SKM-1 treated with dmso at 0.1 percent for 144 hours (cell line): ENCODE results near the gene CADM2.
A peak's percentile ranks its signal among the peaks of the same experiment; 100 is the strongest.

Experiments used
- DNase-seq: peaks from one replicate; lab custom pipeline; 2025; ENCODE audit not compliant: unreplicated experiment; lab: John Stamatoyannopoulos, UW

CADM2 gene

DNA sequence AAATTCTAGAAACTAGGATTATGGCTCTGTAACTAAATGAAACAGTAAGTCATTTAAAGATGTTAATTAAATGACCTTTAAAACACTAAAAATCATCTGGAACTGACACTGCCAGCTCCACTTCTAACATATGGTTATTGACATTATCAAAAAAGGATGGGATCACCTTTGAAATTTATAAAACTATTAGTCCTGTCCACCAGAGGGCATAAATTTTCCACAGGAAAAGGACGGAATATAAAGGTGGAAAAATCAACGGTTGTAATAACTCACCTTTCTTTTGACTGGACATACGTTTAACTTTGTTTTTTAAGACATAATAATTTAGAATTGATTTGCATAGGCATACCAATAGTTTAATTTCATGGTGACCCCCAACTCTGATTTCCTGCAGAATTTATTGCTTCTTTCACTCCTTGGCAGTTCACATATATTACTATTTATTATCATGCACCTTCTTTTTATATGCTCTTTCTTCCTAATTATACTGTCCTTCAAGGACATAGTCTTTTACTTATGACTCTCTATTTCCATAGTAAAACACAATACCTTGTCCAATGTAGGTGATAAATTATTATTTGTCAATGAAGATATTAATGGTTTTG is 345.7 kb downstream of the CADM2 start:
- no peak for DNase-seq

DNA sequence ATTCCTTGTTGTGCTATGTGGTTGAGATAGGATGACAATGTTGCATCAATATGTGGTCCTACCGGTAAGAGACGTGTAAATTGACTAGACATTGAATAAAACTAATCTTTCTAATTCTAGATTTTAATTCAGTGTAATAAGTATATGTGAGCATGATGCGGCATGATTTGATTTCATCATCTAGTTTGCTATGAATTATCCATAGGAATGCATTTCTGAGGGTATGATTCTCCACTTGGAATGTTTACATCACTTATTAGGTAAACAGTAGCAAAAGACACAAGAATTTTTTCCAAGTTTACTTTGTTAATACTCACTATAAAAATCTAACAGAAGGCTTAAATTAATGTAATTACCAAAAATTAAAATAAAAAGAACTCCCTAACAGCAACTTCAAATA is 353.5 kb downstream of the CADM2 start:
- DNase-seq: no peak

DNA sequence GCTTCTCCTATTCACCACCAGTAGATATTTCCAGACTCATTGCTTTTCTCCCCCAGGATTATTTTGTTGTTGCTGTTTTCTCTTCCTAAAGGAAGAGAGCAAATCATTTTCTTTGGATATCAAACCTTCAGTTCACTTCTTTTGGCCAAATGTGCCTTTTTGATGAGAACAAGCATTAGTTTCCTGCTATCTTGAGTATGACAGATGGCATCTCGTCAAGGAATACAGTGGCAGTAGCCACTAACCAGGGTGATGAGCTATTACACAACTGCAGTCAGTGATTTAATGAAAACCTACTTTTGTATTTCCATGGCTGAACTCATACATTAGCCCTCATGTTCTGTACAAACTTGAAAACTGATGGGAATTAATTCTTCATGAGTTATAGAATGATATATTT is 354.6 kb downstream of the CADM2 start:
- DNase-seq: no peak

DNA sequence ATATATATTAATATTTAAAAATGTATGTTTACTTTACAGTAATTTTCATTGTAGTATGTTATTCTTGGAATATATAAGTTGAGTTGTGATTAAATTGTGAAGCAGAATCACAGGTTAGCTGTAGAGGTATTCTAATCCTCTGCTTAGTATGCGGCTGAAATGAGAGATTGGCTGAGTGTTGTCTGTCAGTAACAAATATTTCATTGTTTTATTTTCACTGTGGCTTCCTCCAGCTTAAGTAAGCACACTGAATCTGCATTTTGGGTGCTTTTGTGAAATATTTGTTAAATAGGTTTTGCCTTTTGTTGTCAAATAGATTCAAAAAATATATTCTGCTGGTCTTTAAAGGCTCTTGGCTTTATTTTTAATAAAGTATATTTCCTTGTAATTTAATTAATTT is 357.5 kb downstream of the CADM2 start:
- DNase-seq: no peak

DNA sequence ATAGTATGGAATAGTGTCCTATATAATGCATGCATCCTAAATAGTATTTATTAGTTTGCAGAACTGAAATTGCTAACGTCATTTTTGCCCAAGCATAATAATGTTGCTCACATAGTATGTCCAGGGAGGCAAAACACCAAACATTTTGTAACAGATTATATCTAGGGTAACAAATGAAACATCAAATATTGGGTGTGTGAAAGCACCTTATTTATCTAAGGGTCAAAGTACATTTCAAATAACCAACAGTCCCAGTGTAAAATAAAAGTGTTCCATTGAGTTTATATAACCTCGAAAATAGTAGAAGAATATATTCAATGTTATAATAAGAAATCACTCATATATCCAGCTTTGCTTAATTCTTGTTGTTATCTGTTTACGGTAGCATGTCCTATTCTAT is 363.1 kb downstream of the CADM2 start:
- DNase-seq: no peak

DNA sequence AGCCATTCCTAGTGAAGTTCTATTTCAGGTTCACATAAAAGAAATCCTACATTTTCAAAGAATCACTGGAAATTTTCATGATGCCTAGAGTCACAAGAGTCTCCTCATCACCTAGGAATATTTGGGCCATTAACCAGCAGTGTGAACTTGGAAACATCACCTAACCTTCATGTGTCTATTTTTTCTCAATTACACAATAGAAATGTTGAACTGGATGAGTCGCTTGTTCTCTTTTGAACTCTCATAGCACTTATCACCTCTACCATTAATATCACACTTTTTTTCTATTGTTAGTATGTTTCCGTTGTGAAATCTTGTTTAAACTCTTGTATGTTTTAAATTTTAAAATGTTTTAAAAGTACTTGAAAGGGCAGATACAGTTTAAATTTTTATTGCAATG is 371.3 kb downstream of the CADM2 start:
- DNase-seq: no peak

DNA sequence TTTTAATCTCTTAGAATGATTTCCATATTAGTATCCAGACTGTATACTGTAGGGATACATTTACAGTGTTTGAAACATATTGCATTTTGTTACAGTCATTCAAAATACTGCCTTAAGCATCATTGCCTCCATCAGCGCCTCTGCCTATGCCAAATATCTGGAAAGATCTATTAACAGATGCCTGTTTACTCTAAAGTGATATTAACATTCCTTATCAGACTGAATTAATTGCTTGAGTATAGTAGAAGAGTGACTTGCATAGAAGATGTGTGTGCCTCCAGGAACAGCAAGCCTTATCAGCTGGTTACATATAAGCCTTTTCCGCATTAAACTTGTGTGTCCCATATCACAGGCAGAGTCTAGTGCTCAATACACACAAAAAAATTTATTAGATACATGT is 379.1 kb downstream of the CADM2 start:
- no peak for DNase-seq

DNA sequence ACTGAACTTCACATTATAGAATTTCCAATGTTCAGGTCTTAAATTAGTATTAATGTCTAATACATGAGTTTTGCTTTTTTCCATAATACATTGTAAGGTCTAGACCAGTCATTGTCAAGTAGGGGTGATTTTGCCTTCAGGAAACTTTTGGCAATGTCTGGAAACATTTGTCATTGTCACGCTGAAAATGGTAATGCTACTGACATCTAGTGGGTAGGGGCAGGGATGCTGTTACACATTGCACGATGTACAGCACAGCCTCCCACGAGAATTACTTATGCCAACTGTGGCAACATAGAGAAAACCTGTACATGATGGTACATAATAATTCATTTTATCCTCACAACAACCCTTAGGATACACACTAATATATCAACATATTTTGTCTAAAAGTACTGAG is 384.1 kb downstream of the CADM2 start:
- DNase-seq: peak; percentile 40

DNA sequence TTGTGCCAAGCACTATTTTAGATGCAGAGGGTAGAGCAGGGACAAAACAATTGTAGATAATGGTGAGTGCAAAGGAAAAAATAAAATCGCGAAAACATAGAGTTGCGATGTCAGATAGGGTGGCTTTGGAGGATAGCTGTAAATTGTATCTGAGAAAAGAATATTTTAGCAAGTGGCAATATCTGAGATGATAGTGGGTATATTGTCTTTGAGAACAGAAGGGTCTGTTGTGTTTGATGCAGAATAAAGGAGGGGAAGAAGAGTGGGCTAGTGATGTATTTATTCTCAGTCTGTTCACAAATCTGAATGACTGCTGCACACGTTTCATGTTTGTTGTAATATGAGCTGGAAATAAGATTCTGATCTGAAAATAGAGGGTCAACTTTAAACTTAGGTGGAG is 396.8 kb downstream of the CADM2 start:
- no peak for DNase-seq

DNA sequence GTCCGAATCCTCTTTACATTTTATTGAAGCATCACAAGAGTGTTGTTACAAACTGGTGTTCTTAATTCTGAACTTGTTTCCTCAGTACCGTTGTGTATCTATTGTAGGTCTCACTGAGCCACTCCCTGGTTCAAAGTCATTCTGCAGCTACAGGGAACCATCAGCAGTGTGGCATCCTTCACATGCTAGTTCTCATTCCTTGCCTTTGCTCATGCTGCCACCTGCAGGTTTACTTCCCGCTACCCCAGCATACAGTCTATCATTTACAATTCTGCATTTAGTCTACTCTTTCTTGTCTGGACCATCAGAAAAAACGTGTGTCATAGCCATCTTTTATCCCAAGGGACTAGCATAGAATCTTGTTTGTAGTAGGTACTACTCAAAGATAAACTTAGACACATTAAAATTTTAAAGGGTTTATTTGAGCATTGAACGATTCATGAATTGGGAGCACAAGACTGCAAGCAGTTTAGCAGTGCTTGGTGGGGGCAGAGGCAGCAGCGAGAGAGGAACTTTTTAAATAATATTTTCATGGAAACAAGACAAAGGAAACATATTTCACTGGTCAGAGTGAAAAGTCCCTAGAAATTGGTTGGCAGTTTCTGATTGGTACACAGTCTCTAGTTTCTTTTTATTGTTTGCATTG is 402.1 kb downstream of the CADM2 start:
- DNase-seq: peak; percentile 64

DNA sequence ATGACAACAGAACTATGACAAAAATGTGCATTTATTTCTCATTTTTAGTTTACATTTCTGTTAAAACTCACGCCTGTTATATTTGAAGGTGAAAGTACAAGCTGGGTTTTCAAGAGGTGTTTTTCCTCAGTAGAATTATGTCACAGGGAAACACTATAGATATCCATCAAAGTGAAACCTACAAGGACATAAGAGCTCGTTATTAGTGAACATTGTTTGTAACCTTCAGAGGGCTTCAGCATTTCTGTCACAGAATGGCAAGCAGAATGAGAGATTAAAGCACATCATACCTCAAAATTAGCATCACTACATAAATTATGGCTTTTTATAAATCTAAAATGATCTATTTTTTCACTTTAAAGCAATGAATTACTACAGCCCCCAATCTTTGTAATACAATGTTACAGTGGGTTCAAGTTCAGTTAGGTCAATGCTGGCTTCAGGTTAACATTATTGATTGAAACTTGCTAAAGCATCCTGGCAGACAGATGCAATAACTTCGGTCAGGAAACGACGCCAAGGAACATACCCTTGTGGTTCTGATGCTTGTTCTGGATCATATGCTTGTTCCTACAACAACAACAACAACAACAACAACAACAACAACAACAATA is 405.6 kb downstream of the CADM2 start:
- DNase-seq: no peak

DNA sequence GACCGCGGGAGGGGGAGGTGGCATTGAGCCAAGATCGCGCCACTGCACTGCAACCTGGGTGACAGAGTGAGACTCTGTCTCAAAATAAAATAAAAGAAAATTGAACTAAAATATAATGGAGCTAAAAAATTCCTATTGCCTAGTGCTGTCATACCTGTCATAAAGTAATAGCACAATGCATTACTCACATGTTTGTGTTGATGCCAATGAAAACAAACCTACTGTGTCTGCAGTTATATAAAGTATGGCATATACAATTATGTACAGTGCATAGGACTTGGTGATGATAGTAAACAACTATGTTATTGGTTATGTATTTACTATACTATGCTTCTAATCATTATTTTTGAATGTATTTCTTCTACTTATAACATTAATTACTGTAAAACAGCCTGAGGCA is 411.6 kb downstream of the CADM2 start:
- DNase-seq: no peak

DNA sequence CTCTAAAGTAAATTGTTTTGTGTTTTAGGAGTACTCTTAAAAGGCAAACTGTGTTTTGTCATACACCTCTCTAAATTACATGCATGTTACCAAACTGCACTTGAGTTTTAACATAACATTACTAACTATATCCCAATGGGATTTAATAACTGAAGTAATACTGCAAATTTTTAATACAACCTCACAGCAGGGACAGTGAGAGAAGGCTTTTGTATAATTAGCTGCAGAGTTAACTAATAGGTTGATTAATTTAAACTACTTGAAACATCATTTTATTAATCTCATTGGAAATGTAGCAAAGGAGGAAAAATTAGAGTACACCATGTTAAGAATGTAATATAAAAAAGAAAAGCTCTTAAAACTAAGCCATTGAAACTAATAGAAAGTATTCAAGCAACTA is 417.3 kb downstream of the CADM2 start:
- no peak for DNase-seq

DNA sequence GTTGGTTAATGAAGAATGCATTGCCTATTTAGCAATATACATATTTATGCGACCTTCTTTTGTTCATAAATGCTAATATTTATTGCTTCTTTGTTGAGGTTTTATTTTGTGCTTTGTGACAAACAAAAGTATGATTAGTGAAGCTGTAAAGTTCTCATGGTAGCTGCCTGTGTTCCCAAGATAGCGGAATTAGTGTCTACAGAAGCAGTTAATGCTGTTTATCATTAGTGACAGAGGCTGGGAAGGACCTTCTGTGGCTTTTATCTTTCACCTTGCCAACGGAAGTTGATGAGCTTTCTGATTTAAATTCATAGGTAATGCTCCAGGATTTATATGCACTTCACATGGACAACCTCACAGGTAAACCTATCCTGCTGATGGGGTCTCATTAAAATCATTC is 418.3 kb downstream of the CADM2 start:
- DNase-seq: no peak

DNA sequence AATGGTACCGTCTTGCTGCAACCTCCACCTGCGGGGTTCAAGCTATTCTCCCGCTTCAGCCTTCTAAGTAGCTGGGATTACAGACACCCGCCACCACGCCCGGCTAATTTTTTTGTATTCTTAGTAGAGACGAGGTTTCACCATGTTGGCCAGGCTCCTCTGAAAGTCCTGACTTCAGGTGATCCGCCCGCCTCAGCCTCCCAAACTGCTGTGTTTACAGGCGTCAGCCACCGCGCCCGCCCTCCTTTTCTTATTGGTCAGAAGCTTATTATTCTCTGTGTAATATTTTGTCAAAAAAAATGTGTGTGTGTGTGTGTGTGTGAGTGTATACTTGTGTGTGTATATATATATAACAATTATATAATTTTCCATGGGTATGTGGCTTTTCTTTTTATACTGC is 425.6 kb downstream of the CADM2 start:
- no peak for DNase-seq

DNA sequence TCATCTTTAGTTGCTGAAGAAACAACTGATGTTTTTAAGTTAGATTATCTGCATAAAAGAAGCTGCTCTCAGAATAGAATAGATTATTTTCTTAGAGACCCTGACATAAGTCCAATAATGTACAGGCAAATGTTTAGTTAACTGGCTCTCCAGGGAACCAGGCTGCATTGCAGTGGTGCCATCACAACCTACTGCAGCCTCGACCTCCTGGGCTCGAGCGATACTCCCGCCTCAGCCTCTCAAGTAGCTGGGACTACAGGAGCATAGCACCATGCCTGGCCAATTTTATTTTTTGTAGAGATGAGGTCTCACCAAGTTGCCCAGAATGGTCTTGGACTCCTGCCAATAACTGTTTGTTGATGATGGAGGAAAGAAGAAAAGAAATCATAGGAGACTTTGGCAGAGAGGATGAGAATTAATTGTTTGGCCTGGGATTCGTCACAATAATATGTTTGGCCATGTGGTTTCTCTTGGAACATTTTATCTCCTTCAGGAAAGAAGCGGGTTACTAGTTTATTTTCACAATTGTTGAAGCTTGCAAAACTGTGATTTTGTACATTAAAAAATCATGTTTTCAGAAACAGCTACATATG is 429.2 kb downstream of the CADM2 start:
- no peak for DNase-seq

DNA sequence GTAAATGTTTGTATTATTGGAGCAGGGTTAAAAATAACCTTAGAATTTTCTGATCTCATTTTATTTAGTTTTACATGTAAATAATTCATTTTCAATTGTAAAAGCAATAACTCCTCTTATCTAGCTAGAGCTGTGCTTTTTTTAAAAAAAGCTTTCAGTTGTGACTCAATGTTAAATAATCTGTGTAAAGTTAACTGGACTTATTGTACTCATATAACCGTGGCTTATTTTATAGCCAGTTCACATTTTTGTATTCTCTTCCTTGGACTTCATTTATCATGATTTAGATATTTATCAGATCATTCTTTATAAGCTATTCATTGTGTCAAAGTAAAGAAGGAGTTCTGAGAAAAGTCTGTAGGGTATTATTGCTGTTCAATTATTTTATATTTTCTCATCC is 435.6 kb downstream of the CADM2 start:
- DNase-seq: no peak

DNA sequence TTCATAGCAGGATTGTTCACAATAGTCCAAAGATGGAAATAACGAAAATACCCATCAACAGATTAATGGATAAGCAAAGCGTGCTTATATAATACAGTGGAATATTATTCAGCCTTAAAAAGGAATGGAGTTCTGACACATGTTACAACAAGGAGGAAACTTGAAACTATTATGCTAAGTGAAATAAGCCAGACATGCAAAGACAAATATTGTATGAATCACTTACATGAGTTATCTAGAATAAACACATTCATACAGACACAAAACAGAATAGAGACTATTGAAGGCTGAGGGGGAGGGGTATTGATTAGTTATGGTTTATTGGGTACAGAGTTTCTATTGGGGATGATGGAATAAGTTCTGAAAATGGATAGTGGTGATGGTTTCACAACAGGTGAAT is 438.6 kb downstream of the CADM2 start:
- no peak for DNase-seq

DNA sequence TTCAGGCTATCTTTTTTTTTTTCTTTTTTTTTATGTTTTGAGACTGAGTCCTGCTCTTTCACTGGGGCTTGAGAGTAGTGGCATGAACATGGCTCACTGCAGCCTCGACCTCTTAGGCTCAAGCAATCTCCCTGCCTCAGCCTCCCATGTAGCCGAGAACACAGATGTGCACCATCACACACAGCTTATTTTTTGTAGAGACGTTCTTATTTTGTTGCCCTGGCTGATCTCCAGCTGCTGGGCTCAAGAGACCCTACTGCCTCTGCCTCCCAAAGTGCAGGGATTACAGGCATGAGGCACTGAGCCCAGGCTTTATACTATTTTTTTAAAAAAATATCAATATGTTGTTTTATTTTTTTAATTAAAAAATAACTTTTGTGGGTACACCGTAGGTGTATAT is 467.3 kb downstream of the CADM2 start:
- no peak for DNase-seq

DNA sequence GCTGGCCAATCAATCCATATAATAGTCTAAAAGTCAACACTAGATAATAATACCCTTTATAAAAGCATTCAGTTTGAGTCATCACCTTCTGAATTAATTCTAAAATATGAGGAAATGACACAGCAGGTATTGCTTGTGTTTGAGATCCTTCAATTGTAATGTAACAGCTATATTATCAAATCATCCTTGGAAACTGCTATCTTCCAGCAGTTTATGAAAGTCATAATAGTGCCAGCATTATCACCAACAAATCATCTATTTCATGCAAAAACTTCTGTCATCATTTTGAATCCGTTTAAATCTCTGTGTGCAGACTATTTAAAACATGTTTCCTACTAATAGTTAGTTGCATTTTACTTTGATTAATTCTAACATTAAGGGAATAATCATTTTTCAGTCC is 468.7 kb downstream of the CADM2 start:
- DNase-seq: no peak

DNA sequence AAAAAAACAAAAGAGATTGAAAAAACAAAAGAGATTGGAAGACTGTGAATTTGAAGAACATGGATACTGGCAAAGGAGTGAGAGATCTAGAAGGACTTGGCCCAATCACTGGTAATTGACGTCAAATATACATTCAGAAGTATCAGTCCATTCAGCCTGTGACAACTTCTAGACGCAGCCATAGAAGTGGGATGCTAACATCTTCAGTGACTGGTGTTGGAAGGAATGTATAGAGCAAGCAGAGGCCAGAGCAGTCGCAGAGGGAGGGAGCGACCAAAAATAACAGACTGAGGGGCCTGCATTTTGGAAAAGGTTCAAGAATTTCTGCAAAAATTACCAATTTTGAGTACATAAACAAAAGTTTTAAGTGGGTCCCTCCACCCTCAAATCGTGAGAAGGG is 473.3 kb downstream of the CADM2 start:
- no peak for DNase-seq

DNA sequence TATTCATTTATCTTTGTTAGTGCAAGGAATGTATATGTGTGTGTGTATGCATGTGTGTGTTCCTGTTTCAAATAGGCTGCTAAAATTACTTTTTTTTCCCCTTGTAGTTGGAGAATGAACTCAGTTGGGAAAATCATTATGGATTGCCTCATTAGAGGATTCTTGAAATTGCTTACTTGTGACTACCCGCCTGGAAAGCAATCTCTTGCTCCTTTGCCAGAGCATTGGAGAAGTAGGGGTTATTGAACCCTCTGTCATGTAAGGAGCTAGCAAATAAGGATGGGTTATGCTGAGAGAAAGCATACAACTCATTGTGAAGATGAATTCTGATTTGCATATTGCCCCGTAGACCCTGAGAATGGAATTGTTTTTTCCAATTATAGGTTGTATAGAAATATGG is 474.5 kb downstream of the CADM2 start:
- DNase-seq: no peak
